Measurements from ENCODE around the gene CACUL1. TPM values are rescaled to one million over a fixed set of nuclear protein-coding genes. Genes with fewer than 3 reads are reported as not detected.

The CACUL1 gene
- total RNA-seq, 6 experiments from 2014 or later: 31.5 to 34.0 (median 32.7) TPM

DNA sequence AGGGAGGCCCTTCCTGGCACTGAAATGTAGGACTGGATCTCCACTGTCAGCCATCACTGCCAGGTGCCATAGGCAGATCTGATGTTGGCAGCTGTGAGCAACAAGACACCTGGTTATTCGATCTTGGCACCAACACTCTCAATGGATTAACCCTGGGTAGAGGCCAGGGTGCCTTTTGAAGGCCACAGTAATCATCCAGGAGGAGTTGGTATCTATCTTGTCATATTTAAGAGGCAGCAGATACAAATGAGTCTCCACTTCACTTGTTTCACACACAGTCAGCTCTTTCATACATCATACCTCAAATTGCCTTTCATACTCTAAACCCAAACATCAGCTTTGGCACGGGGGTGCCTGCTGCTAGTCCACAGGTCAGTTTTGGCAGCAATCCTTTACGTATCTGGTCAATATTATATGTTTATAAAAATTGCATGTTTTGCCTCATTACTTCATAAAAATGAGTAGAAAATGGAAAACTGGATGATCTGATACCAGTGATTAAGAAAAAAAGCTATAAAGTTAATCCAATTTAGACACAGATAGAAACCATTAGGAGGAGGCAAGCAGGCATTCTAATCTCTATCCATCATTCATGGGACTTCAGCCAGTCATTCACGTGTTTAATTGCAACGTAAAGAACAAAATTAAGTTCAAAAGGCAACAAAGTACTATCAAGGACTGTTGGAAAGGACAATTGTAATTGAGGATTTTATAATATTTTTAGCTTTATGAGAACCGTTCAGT, 12.7 kb upstream of the CACUL1 start:
- Mint-ChIP-seq H3K27ac (no peak overlapping the region), H3K4me3 (no peak overlapping the region), H3K27me3 (ENCODE audit: insufficient read depth) (peaks cover 8% of the 10 kb centered on the region), H3K9me3 (no peaks in the 10 kb centered on the region), H3K36me3 (ENCODE audit: low read depth) (no peaks in the 10 kb centered on the region), H3K4me1 (ENCODE audit: low read depth) (peaks cover 6% of the 10 kb centered on the region; the same call in 1 of the 2 replicates)
- no peak for DNase-seq
- TF ChIP-seq, protein P1, sequence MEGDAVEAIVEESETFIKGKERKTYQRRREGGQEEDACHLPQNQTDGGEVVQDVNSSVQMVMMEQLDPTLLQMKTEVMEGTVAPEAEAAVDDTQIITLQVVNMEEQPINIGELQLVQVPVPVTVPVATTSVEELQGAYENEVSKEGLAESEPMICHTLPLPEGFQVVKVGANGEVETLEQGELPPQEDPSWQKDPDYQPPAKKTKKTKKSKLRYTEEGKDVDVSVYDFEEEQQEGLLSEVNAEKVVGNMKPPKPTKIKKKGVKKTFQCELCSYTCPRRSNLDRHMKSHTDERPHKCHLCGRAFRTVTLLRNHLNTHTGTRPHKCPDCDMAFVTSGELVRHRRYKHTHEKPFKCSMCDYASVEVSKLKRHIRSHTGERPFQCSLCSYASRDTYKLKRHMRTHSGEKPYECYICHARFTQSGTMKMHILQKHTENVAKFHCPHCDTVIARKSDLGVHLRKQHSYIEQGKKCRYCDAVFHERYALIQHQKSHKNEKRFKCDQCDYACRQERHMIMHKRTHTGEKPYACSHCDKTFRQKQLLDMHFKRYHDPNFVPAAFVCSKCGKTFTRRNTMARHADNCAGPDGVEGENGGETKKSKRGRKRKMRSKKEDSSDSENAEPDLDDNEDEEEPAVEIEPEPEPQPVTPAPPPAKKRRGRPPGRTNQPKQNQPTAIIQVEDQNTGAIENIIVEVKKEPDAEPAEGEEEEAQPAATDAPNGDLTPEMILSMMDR (IDR thresholded peaks at IDR 0.05): no peak

DNA sequence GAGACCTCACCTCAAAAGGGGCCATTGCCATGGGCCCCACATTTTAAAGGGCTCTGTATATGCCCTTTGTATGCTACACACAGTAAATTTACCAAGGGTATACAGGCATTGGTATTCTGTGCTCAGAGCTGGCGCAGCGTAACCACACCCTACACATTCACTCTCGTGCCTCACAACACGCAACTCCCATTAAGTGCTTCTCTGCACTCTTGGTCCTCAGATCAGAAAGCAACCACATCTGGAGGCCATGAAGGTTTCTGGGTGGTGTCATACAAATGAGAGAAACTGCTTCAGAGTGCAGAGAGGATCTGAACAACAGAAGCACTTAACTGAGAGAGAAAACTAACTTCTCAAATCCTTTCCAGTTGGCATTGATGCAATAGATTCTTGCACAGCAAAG, 9.4 kb upstream of the CACUL1 start:
- TF ChIP-seq, protein P1 (IDR thresholded peaks at IDR 0.05): no peak
- Mint-ChIP-seq H3K27me3 (ENCODE audit: insufficient read depth) (peaks cover 4% of the 10 kb centered on the region), H3K9me3 (no peaks in the 10 kb centered on the region), H3K36me3 (ENCODE audit: low read depth) (no peaks in the 10 kb centered on the region), H3K4me1 (ENCODE audit: low read depth) (peaks cover 6% of the 10 kb centered on the region; the same call in 1 of the 2 replicates), H3K4me3 (peak overlapping the region; percentile 49; the same call in 1 of the 2 replicates), H3K27ac (no peak overlapping the region)
- no peak for DNase-seq

DNA sequence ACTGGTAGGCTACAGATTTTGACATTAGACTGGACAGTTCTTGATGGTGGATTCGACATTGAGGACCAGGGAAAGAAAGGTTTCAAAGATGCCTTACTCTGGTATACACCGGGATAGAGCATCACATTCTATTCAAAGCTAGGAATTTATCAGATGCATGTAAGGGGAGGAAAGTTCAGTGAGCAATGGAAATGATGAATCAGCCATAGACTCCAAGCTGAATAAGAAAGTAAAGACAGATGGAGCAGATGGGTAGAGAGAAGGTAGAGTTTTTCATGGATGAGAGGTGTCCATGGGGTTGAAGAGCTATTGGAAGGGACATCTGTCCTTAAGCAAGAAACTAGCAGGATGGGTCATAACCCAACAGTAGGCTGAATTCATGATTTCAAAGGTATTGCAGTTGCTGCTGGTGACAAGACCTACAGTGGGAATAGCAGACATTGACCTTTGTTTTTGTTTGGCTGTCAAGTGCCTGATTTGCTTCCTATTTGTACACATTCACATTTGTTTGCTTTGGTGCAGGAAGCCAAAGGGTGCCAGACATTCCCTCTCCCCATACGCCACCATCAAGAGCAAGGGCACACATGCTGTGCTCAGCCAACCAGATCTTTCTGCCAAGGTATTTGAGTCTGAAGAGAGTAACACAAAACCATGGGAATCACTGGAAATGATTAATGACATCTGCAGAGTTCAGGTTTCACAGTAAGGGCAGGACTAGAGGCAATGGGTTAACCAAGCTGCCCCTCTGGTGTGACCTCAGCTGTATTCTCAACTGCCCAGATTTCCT, 8.6 kb upstream of the CACUL1 start:
- no peak overlapping the region for H3K4me3 Mint-ChIP-seq
- H3K27me3 Mint-ChIP-seq (ENCODE audit: insufficient read depth): peaks cover 11% of the 10 kb centered on the region
- H3K4me1 Mint-ChIP-seq (ENCODE audit: low read depth): peaks cover 6% of the 10 kb centered on the region; the same call in 1 of the 2 replicates
- no peaks in the 10 kb centered on the region for H3K9me3 Mint-ChIP-seq
- no peak for DNase-seq
- TF ChIP-seq, protein P1 (IDR thresholded peaks at IDR 0.05): no peak
- no peaks in the 10 kb centered on the region for H3K36me3 Mint-ChIP-seq (ENCODE audit: low read depth)
- no peak overlapping the region for H3K27ac Mint-ChIP-seq

DNA sequence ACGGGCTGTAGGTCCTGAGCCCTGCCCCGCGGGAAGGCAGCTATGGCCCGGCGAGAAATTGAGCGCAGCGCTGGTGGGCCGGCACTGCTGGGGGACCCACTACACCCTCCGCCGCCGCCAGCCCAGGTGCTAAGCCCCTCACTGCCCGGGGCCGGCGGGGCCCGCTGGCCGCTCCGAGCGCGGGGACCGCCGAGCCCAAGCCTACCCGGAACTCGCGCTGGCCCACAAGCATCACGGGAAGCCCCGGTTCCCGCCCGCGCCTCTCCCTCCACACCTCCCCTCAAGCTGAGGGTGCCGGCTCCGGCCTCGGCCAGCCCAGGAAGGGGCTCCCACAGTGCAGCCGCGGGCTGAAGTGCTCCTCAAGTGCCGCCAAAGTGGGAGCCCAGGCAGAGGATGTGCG, 5.5 kb upstream of the CACUL1 start:
- no peaks in the 10 kb centered on the region for H3K36me3 Mint-ChIP-seq (ENCODE audit: low read depth)
- H3K4me1 Mint-ChIP-seq (ENCODE audit: low read depth): peaks cover 9% of the 10 kb centered on the region
- H3K9me3 Mint-ChIP-seq: no peaks in the 10 kb centered on the region
- peaks cover 9% of the 10 kb centered on the region for H3K27me3 Mint-ChIP-seq (ENCODE audit: insufficient read depth)
- no peak for DNase-seq
- TF ChIP-seq, protein P1 (IDR thresholded peaks at IDR 0.05): no peak
- no peak overlapping the region for H3K27ac Mint-ChIP-seq
- no peak overlapping the region for H3K4me3 Mint-ChIP-seq

DNA sequence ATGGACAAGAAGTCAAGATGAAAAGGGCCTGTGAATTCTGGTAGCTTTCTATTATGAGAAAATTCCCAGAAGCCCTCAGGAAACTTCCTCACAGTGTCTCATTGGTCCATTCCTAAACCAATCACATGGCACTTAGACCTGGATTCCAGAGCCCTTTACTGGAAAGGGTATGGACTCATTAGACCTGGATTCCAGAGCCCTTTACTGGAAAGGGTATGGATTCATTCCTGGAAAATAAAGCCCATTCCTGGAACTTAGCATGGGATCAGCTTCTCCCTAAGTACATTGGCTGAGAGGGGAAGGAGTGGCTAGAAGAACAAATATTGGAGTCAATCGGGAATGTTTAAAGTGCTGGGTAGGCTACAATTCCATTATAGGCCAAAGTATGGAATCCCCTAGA, 3.7 kb upstream of the CACUL1 start:
- Mint-ChIP-seq H3K27me3 (ENCODE audit: insufficient read depth) (peaks cover 6% of the 10 kb centered on the region), H3K27ac (no peak overlapping the region), H3K9me3 (no peaks in the 10 kb centered on the region), H3K4me3 (no peak overlapping the region), H3K36me3 (ENCODE audit: low read depth) (no peaks in the 10 kb centered on the region), H3K4me1 (ENCODE audit: low read depth) (peaks cover 7% of the 10 kb centered on the region)
- no peak for DNase-seq
- TF ChIP-seq, protein P1 (IDR thresholded peaks at IDR 0.05): no peak

Data from HFFc6 (cell line).